ENCODE results near the gene CDK17.
"Not testable (repeated sequence)": the region's sequence is repeated elsewhere in the genome, so short reads cannot be mapped to it uniquely, and the experiment has no call there.

DNA sequence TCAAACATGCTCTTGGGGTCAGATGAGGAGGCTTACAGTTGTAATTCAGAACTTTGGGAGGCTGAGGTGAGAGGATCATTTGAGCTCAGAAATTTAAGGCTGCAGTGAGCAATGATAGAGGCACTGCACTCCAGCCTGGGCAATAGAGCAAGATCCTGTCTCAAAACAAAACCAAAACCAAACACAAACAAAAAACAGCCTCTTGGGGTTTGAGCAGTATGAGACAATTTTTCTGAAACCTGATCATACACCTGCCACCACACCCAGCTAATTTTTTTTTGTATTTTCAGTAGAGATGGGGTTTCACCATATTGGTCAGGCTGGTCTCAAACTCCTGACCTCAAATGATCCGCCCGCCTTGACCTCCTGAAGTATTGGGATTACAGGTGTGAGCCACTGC is 17.4 kb upstream of the CDK17 start:
- TF ChIP-seq CTCF (IDR thresholded peaks at IDR 0.05 in 8 of 11, conservative IDR thresholded peaks at IDR 0.05 in 3 of 11); POLR2A (IDR thresholded peaks at IDR 0.05); POLR2AphosphoS5 (IDR thresholded peaks at IDR 0.05): not testable (repeated sequence)
